WTC11 (cell line): ENCODE results near the gene SALL3. TPM values are rescaled to one million over a fixed set of nuclear protein-coding genes. Genes with fewer than 3 reads are reported as not detected.

ENCODE experiments used
- ATAC-seq: fragments of 200-7000 bp; cut with Tn5 transposase; 2 replicates; pipeline ENCODE4 v1.10.0; 2021; ENCODE audit warnings: mild to moderate bottlenecking, moderate library complexity
- CTCF ChIA-PET: fragments of 300-600 bp; sonication (Branson Sonifier 250); formaldehyde crosslinking; loops from one replicate; lab custom pipeline; 2021; ENCODE audit warnings: antibody characterized with exemption; lab: Charles Lee
- POLR2A ChIA-PET: fragments of 350-600 bp; sonication (Branson Sonifier 250); formaldehyde crosslinking; loops from one replicate; lab custom pipeline; 2021; ENCODE audit warnings: antibody characterized with exemption; lab: Charles Lee
- DNase-seq: peaks from one replicate; pipeline ENCODE4 v3.0.0; 2021; ENCODE audit warnings: low spot score
- H3K27ac Mint-ChIP-seq: 2 replicates; pipeline ENCODE4 v1.8.0; 2021; ENCODE audit warnings: mixed read lengths
- H3K27me3 Mint-ChIP-seq: 2 replicates; pipeline ENCODE4 v1.8.0; 2021; ENCODE audit warnings: low read depth, mild to moderate bottlenecking, moderate library complexity, mixed read lengths
- H3K36me3 Mint-ChIP-seq: 2 replicates; pipeline ENCODE4 v1.8.0; 2021; ENCODE audit warnings: mixed read lengths
- H3K4me1 Mint-ChIP-seq: 2 replicates; pipeline ENCODE4 v1.8.0; 2022; ENCODE audit warnings: mixed read lengths
- H3K4me3 Mint-ChIP-seq: 2 replicates; pipeline ENCODE4 v1.8.0; 2021; ENCODE audit warnings: mild to moderate bottlenecking, moderate library complexity, mixed read lengths
- H3K9me3 Mint-ChIP-seq: 2 replicates; pipeline ENCODE4 v1.8.0; 2021; ENCODE audit warnings: mixed read lengths
- GABPB1 ChIP-seq: sonication (generic); formaldehyde crosslinking; IDR thresholded peaks from 2 replicates; pipeline ENCODE4 v1.8.1; 2023; ENCODE audit warnings: mild to moderate bottlenecking, missing genetic modification reagents
- IRF2 ChIP-seq: sonication (generic); formaldehyde crosslinking; IDR thresholded peaks from 2 replicates; pipeline ENCODE4 v1.8.0; 2022; ENCODE audit warnings: low read depth, missing genetic modification reagents, borderline replicate concordance
- MXD4 ChIP-seq: fragments of 250-450 bp; sonication (Bioruptor Pico); IDR thresholded peaks from 2 replicates; pipeline ENCODE4 v1.8.0; 2021; ENCODE audit warnings: mild to moderate bottlenecking, moderate library complexity, borderline replicate concordance
- NR2C2 ChIP-seq: sonication (generic); formaldehyde crosslinking; IDR thresholded peaks from 2 replicates; pipeline ENCODE4 v1.8.0; 2022; ENCODE audit warnings: mild to moderate bottlenecking, missing genetic modification reagents
- NR3C1 ChIP-seq: sonication (generic); formaldehyde crosslinking; conservative IDR thresholded peaks from 2 replicates; pipeline ENCODE4 v1.8.1; 2023; ENCODE audit warnings: low read depth, mild to moderate bottlenecking, missing genetic modification reagents
- SMAD4 ChIP-seq: sonication (generic); formaldehyde crosslinking; IDR thresholded peaks from 2 replicates; pipeline ENCODE4 v1.8.0; 2022; ENCODE audit warnings: mild to moderate bottlenecking, missing genetic modification reagents
- SP1 ChIP-seq: sonication (generic); formaldehyde crosslinking; conservative IDR thresholded peaks from 2 replicates; pipeline ENCODE4 v1.8.1; 2022; ENCODE audit warnings: missing genetic modification reagents
- TEAD1 ChIP-seq: sonication (generic); formaldehyde crosslinking; IDR thresholded peaks from 2 replicates; pipeline ENCODE4 v1.8.0; 2022; ENCODE audit warnings: mild to moderate bottlenecking, missing genetic modification reagents
- TEAD4 ChIP-seq: sonication (generic); formaldehyde crosslinking; IDR thresholded peaks from 2 replicates; pipeline ENCODE4 v1.8.0; 2022; ENCODE audit warnings: mild to moderate bottlenecking, missing genetic modification reagents
- ZNF121 ChIP-seq: sonication (generic); formaldehyde crosslinking; IDR thresholded peaks from 2 replicates; pipeline ENCODE4 v1.8.0; 2023; ENCODE audit warnings: missing genetic modification reagents
- ZNF317 ChIP-seq: sonication (generic); formaldehyde crosslinking; IDR thresholded peaks from 2 replicates; pipeline ENCODE4 v1.8.1; 2023; ENCODE audit warnings: low read depth, mild to moderate bottlenecking, moderate library complexity, missing genetic modification reagents, borderline replicate concordance
- total RNA-seq: library from RNA; stranded (reverse); gene quantifications from 3 replicates; pipeline ENCODE4 v1.2.3, GENCODE V29; 2021
- TF ChIP-seq, protein P1 (sequence below): sonication (generic); formaldehyde crosslinking; IDR thresholded peaks from 2 replicates; pipeline ENCODE4 v1.8.1; 2022; ENCODE audit warnings: low read depth, mild to moderate bottlenecking, moderate library complexity, missing genetic modification reagents, borderline replicate concordance
- TF ChIP-seq, protein P2 (sequence below): fragments of 250-450 bp; sonication (Bioruptor Pico); IDR thresholded peaks from 2 replicates; pipeline ENCODE4 v1.9.0; 2021; ENCODE audit warnings: mild to moderate bottlenecking
- TF ChIP-seq, protein P3 (sequence below): sonication (generic); formaldehyde crosslinking; IDR thresholded peaks from 2 replicates; pipeline ENCODE4 v1.8.0; 2023; ENCODE audit warnings: missing genetic modification reagents, mild to moderate bottlenecking, borderline replicate concordance
- TF ChIP-seq, protein P4 (sequence below): sonication (generic); formaldehyde crosslinking; IDR thresholded peaks from 2 replicates; pipeline ENCODE4 v1.8.1; 2023; ENCODE audit warnings: mild to moderate bottlenecking, moderate library complexity, missing genetic modification reagents
- TF ChIP-seq, protein P5 (sequence below): sonication (generic); formaldehyde crosslinking; IDR thresholded peaks from 2 replicates; pipeline ENCODE4 v1.8.1; 2023; ENCODE audit warnings: mild to moderate bottlenecking, missing genetic modification reagents
- TF ChIP-seq, protein P6 (sequence below): fragments of 200-600 bp; IDR thresholded peaks from 2 replicates; pipeline ENCODE4 v1.8.0; 2022; ENCODE audit warnings: antibody characterized with exemption
- TF ChIP-seq, protein P7 (sequence below): sonication (generic); formaldehyde crosslinking; conservative IDR thresholded peaks from 2 replicates; pipeline ENCODE4 v1.8.1; 2023; ENCODE audit warnings: mild to moderate bottlenecking, low read depth, missing genetic modification reagents, moderate library complexity

Gene SALL3
- total RNA-seq, 1 experiment from 2014 or later, result 87.0 TPM

DNA sequence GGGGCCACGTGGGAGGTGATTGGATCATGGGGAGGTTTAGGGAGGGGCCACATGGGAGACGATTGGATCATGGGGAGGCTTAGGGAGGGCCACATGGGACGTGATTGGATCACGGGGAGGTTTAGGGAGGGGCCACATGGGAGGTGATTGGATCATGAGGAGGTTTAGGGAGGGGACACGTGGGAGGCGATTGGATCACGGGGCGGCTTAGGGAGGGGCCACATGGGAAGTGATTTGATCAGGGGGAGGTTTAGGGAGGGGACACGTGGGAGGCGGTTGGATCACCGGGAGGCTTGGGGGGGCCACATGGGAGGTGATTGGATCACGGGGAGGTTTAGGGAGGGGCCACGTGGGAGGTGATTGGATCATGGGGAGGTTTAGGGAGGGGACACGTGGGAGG lies 22.5 kb upstream of the SALL3 start:
- Mint-ChIP-seq H3K9me3 (peaks cover 35% of the 10 kb centered on the region), H3K4me3 (no peak overlapping the region), H3K36me3 (peaks cover 15% of the 10 kb centered on the region), H3K27me3 (peaks cover under 1% of the 10 kb centered on the region; the same call in 1 of the 2 replicates), H3K27ac (no peak overlapping the region), H3K4me1 (no peaks in the 10 kb centered on the region)
- TF ChIP-seq, protein P1, sequence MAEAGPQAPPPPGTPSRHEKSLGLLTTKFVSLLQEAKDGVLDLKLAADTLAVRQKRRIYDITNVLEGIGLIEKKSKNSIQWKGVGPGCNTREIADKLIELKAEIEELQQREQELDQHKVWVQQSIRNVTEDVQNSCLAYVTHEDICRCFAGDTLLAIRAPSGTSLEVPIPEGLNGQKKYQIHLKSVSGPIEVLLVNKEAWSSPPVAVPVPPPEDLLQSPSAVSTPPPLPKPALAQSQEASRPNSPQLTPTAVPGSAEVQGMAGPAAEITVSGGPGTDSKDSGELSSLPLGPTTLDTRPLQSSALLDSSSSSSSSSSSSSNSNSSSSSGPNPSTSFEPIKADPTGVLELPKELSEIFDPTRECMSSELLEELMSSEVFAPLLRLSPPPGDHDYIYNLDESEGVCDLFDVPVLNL, result no peak
- TF ChIP-seq TEAD4 (CRISPR knock-in tag) (no peak), MXD4 (CRISPR knock-in tag) (no peak), SP1 (no peak), IRF2 (no peak), SMAD4 (no peak), NR2C2 (CRISPR knock-in tag) (no peak)
- TF ChIP-seq, protein P2, sequence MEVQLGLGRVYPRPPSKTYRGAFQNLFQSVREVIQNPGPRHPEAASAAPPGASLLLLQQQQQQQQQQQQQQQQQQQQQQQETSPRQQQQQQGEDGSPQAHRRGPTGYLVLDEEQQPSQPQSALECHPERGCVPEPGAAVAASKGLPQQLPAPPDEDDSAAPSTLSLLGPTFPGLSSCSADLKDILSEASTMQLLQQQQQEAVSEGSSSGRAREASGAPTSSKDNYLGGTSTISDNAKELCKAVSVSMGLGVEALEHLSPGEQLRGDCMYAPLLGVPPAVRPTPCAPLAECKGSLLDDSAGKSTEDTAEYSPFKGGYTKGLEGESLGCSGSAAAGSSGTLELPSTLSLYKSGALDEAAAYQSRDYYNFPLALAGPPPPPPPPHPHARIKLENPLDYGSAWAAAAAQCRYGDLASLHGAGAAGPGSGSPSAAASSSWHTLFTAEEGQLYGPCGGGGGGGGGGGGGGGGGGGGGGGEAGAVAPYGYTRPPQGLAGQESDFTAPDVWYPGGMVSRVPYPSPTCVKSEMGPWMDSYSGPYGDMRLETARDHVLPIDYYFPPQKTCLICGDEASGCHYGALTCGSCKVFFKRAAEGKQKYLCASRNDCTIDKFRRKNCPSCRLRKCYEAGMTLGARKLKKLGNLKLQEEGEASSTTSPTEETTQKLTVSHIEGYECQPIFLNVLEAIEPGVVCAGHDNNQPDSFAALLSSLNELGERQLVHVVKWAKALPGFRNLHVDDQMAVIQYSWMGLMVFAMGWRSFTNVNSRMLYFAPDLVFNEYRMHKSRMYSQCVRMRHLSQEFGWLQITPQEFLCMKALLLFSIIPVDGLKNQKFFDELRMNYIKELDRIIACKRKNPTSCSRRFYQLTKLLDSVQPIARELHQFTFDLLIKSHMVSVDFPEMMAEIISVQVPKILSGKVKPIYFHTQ (CRISPR knock-in tag), result no peak
- TF ChIP-seq, protein P3, sequence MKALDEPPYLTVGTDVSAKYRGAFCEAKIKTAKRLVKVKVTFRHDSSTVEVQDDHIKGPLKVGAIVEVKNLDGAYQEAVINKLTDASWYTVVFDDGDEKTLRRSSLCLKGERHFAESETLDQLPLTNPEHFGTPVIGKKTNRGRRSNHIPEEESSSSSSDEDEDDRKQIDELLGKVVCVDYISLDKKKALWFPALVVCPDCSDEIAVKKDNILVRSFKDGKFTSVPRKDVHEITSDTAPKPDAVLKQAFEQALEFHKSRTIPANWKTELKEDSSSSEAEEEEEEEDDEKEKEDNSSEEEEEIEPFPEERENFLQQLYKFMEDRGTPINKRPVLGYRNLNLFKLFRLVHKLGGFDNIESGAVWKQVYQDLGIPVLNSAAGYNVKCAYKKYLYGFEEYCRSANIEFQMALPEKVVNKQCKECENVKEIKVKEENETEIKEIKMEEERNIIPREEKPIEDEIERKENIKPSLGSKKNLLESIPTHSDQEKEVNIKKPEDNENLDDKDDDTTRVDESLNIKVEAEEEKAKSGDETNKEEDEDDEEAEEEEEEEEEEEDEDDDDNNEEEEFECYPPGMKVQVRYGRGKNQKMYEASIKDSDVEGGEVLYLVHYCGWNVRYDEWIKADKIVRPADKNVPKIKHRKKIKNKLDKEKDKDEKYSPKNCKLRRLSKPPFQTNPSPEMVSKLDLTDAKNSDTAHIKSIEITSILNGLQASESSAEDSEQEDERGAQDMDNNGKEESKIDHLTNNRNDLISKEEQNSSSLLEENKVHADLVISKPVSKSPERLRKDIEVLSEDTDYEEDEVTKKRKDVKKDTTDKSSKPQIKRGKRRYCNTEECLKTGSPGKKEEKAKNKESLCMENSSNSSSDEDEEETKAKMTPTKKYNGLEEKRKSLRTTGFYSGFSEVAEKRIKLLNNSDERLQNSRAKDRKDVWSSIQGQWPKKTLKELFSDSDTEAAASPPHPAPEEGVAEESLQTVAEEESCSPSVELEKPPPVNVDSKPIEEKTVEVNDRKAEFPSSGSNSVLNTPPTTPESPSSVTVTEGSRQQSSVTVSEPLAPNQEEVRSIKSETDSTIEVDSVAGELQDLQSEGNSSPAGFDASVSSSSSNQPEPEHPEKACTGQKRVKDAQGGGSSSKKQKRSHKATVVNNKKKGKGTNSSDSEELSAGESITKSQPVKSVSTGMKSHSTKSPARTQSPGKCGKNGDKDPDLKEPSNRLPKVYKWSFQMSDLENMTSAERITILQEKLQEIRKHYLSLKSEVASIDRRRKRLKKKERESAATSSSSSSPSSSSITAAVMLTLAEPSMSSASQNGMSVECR (CRISPR knock-in tag), result no peak
- TF ChIP-seq, protein P4, sequence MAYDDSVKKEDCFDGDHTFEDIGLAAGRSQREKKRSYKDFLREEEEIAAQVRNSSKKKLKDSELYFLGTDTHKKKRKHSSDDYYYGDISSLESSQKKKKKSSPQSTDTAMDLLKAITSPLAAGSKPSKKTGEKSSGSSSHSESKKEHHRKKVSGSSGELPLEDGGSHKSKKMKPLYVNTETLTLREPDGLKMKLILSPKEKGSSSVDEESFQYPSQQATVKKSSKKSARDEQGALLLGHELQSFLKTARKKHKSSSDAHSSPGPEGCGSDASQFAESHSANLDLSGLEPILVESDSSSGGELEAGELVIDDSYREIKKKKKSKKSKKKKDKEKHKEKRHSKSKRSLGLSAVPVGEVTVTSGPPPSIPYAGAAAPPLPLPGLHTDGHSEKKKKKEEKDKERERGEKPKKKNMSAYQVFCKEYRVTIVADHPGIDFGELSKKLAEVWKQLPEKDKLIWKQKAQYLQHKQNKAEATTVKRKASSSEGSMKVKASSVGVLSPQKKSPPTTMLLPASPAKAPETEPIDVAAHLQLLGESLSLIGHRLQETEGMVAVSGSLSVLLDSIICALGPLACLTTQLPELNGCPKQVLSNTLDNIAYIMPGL (CRISPR knock-in tag), result no peak
- TF ChIP-seq, protein P5, sequence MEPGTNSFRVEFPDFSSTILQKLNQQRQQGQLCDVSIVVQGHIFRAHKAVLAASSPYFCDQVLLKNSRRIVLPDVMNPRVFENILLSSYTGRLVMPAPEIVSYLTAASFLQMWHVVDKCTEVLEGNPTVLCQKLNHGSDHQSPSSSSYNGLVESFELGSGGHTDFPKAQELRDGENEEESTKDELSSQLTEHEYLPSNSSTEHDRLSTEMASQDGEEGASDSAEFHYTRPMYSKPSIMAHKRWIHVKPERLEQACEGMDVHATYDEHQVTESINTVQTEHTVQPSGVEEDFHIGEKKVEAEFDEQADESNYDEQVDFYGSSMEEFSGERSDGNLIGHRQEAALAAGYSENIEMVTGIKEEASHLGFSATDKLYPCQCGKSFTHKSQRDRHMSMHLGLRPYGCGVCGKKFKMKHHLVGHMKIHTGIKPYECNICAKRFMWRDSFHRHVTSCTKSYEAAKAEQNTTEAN (CRISPR knock-in tag), result no peak
- no peak for DNase-seq
- POLR2A ChIA-PET, result no interaction called here
- CTCF ChIA-PET, result no interaction called here
- no peak for ATAC-seq

DNA sequence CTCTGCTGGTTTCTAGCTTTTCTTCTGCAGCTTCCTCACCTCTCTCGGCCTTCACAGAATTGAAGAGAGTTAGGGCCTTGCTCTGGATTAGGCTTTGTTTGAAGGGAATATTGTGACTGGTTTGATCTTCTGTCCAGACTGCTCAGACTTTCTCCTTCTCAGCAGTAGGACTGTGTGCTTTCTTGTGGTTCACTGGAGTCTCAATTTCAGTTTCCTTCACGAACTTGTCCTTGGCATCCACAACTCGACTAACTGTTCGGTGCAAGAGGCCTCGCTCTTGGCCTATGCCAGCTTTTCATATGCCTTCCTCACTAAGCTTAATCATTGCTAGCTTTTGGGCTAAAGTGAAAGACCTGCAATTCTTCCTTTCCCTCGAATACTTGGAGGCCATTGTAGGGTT lies 18.9 kb upstream of the SALL3 start:
- DNase-seq (no peak), ATAC-seq (no peak)
- Mint-ChIP-seq H3K36me3 (peaks cover 28% of the 10 kb centered on the region), H3K27me3 (peaks cover 2% of the 10 kb centered on the region; the same call in 1 of the 2 replicates), H3K4me3 (no peak overlapping the region), H3K4me1 (0 out of 2 replicates have a peak, but pooled peaks cover 2% of the 10 kb centered on the region), H3K27ac (no peak overlapping the region), H3K9me3 (peaks cover 45% of the 10 kb centered on the region)
- ChIA-PET CTCF (no interaction called here), POLR2A (no interaction called here)
- TF ChIP-seq, protein P6, sequence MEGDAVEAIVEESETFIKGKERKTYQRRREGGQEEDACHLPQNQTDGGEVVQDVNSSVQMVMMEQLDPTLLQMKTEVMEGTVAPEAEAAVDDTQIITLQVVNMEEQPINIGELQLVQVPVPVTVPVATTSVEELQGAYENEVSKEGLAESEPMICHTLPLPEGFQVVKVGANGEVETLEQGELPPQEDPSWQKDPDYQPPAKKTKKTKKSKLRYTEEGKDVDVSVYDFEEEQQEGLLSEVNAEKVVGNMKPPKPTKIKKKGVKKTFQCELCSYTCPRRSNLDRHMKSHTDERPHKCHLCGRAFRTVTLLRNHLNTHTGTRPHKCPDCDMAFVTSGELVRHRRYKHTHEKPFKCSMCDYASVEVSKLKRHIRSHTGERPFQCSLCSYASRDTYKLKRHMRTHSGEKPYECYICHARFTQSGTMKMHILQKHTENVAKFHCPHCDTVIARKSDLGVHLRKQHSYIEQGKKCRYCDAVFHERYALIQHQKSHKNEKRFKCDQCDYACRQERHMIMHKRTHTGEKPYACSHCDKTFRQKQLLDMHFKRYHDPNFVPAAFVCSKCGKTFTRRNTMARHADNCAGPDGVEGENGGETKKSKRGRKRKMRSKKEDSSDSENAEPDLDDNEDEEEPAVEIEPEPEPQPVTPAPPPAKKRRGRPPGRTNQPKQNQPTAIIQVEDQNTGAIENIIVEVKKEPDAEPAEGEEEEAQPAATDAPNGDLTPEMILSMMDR, result no peak
- TF ChIP-seq TEAD1 (CRISPR knock-in tag) (no peak), NR3C1 (no peak), GABPB1 (CRISPR knock-in tag) (no peak), ZNF317 (CRISPR knock-in tag) (no peak), ZNF121 (CRISPR knock-in tag) (no peak)
- TF ChIP-seq, protein P5 (CRISPR knock-in tag), result no peak
- TF ChIP-seq, protein P7, sequence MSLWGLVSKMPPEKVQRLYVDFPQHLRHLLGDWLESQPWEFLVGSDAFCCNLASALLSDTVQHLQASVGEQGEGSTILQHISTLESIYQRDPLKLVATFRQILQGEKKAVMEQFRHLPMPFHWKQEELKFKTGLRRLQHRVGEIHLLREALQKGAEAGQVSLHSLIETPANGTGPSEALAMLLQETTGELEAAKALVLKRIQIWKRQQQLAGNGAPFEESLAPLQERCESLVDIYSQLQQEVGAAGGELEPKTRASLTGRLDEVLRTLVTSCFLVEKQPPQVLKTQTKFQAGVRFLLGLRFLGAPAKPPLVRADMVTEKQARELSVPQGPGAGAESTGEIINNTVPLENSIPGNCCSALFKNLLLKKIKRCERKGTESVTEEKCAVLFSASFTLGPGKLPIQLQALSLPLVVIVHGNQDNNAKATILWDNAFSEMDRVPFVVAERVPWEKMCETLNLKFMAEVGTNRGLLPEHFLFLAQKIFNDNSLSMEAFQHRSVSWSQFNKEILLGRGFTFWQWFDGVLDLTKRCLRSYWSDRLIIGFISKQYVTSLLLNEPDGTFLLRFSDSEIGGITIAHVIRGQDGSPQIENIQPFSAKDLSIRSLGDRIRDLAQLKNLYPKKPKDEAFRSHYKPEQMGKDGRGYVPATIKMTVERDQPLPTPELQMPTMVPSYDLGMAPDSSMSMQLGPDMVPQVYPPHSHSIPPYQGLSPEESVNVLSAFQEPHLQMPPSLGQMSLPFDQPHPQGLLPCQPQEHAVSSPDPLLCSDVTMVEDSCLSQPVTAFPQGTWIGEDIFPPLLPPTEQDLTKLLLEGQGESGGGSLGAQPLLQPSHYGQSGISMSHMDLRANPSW (CRISPR knock-in tag), result no peak
